HL-60 (cell line): ENCODE results near the gene GADD45B.
A peak's percentile ranks its signal among the peaks of the same experiment; 100 is the strongest.

Experiments
- DNase-seq, 2 experiments: peaks; one replicate each; pipeline ENCODE4 v3.0.0-alpha.2; 2010 to 2020; ENCODE audit warnings: low read depth in 1 of 2, low spot score in 1 of 2
- H3K27ac ChIP-seq: fragments of 250-450 bp; sonication (Bioruptor Pico); replicated peaks from 2 replicates; pipeline ENCODE4 v1.5.1; 2020; ENCODE audit warnings: mild to moderate bottlenecking, moderate library complexity
- H3K27me3 ChIP-seq: fragments of 250-450 bp; sonication (Bioruptor Pico); 2 replicates; pipeline ENCODE4 v1.5.1; 2021; ENCODE audit warnings: mild to moderate bottlenecking, moderate library complexity; ENCODE audit not compliant: insufficient read depth, poor library complexity, severe bottlenecking
- H3K4me3 ChIP-seq: replicated peaks from 2 replicates; pipeline ENCODE4 v1.5.1; 2011; ENCODE audit warnings: mild to moderate bottlenecking, control low read depth, low read length; ENCODE audit not compliant: insufficient read depth
- CTCF ChIP-seq: IDR thresholded peaks from one replicate; pipeline ENCODE4 v1.5.1; 2011; ENCODE audit warnings: low read length, control low read depth, inconsistent platforms; ENCODE audit not compliant: insufficient read depth
- GABPA ChIP-seq: IDR thresholded peaks from 2 replicates; pipeline ENCODE4 v1.6.1; 2012; ENCODE audit warnings: low read depth
- POLR2AphosphoS5 ChIP-seq: IDR thresholded peaks from 2 replicates; pipeline ENCODE4 v1.6.1; 2012; ENCODE audit warnings: low read depth
- REST ChIP-seq: IDR thresholded peaks from 2 replicates; pipeline ENCODE4 v1.6.1; 2012; ENCODE audit warnings: low read depth; ENCODE audit not compliant: insufficient replicate concordance
- SPI1 ChIP-seq: IDR thresholded peaks from 2 replicates; pipeline ENCODE4 v1.6.1; 2012; ENCODE audit warnings: low read depth, mild to moderate bottlenecking, borderline replicate concordance

GADD45B gene

GRCh38 chr19:2443785-2444182 is 32.1 kb upstream of the GADD45B start:
- Histone ChIP-seq H3K27me3 (no peaks in the 10 kb centered on the region), H3K27ac (no peak overlapping the region), H3K4me3 (no peak overlapping the region)
- no peak for DNase-seq
- TF ChIP-seq REST (no peak), SPI1 (no peak), CTCF (no peak), GABPA (no peak), POLR2AphosphoS5 (no peak)

- H3K4me3 ChIP-seq: no peak overlapping the region
- H3K27ac ChIP-seq: no peak overlapping the region
These were observed 31.5 kb upstream of the GADD45B start for GRCh38 chr19:2444251-2445002.

GRCh38 chr19:2446381-2446780 is 29.5 kb upstream of the GADD45B start:
- DNase-seq: peak; percentile 38 to 87
- no peak for TF ChIP-seq CTCF
- TF ChIP-seq REST: no peak
- TF ChIP-seq POLR2AphosphoS5: peak; percentile 97
- TF ChIP-seq SPI1: peak; percentile 54; the same call in 1 of the 2 replicates
- TF ChIP-seq GABPA: no peak
- Histone ChIP-seq H3K27me3 (no peaks in the 10 kb centered on the region), H3K27ac (no peak overlapping the region), H3K4me3 (no peak overlapping the region)

More at GRCh38 chr19:2444251-2445002, 31.5 kb upstream of the GADD45B start:
- no peaks in the 10 kb centered on the region for H3K27me3 ChIP-seq
- no peak for TF ChIP-seq CTCF
- DNase-seq: no peak

GRCh38 chr19:2449019-2449418 is 26.9 kb upstream of the GADD45B start:
- TF ChIP-seq CTCF (no peak), GABPA (no peak), SPI1 (no peak), REST (no peak), POLR2AphosphoS5 (no peak)
- Histone ChIP-seq H3K27ac (no peak overlapping the region), H3K4me3 (no peak overlapping the region), H3K27me3 (no peaks in the 10 kb centered on the region)
- DNase-seq: no peak
